Middle frontal gyrus (tissue), 1 donor: ENCODE results near the gene POGLUT3.

ENCODE experiments used
- DNase-seq: peaks from one replicate; pipeline ENCODE4 v3.0.0-alpha.2; 2015; ENCODE audit warnings: low spot score; ENCODE audit errors: extremely low spot score

POGLUT3 gene

GRCh38 chr11:108501396-108501795 lies 3.2 kb upstream of the POGLUT3 start:
- DNase-seq = no peak

- no peak for DNase-seq
These were observed 2.5 kb upstream of the POGLUT3 start for GRCh38 chr11:108500721-108501120.

- no peak for DNase-seq
These were observed 2.0 kb upstream of the POGLUT3 start for GRCh38 chr11:108500169-108500568.

GRCh38 chr11:108498816-108499408 lies 728 bp upstream of the POGLUT3 start:
- DNase-seq = no peak

- peak; percentile 28 for DNase-seq
These were observed 703 bp downstream of the POGLUT3 start for GRCh38 chr11:108497317-108498045.

GRCh38 chr11:108496643-108497256 lies 1.4 kb downstream of the POGLUT3 start:
- no peak for DNase-seq

- DNase-seq = no peak
These were observed 2.9 kb downstream of the POGLUT3 start for GRCh38 chr11:108495326-108495725.

GRCh38 chr11:108494182-108494581 lies 4.0 kb downstream of the POGLUT3 start:
- no peak for DNase-seq

- DNase-seq = no peak
These were observed 6.2 kb downstream of the POGLUT3 start for GRCh38 chr11:108491936-108492335.

GRCh38 chr11:108486828-108487227 lies 11.4 kb downstream of the POGLUT3 start:
- DNase-seq = no peak

GRCh38 chr11:108486331-108486730 lies 11.9 kb downstream of the POGLUT3 start:
- no peak for DNase-seq

GRCh38 chr11:108483163-108483562 lies 15.0 kb downstream of the POGLUT3 start:
- DNase-seq = no peak

GRCh38 chr11:108474664-108475463 lies 23.3 kb downstream of the POGLUT3 start:
- DNase-seq = no peak

GRCh38 chr11:108472681-108473080 lies 25.5 kb downstream of the POGLUT3 start:
- DNase-seq = no peak

GRCh38 chr11:108468478-108468864 lies 29.7 kb downstream of the POGLUT3 start:
- DNase-seq = no peak

GRCh38 chr11:108467091-108467823 lies 30.9 kb downstream of the POGLUT3 start, which contains the start of gene C11orf65:
Gene C11orf65 (minus strand): TSS chr11:108467529. CDS start chr11:108461559, 5,970 bp downstream.
- DNase-seq = peak; percentile 99

- DNase-seq = no peak
These were observed 31.8 kb downstream of the POGLUT3 start for GRCh38 chr11:108466405-108466804.

- DNase-seq = no peak
These were observed 44.9 kb downstream of the POGLUT3 start for GRCh38 chr11:108453207-108453835.
